Esophagus muscularis mucosa (tissue), 4 donors: ENCODE measurements around the gene FFAR2.

Source experiments
- CTCF ChIP-seq, 3 experiments: fragments of 200-600 bp in 2 of 3; fragments of 450-650 bp in 1 of 3; sonication (generic) in 2 of 3; IDR thresholded peaks; one replicate each; pipeline ENCODE4 v1.5.1; 2017 to 2019; ENCODE audit warnings: antibody characterized with exemption in 3 of 3, mild to moderate bottlenecking in 2 of 3, moderate library complexity in 1 of 3
- EP300 ChIP-seq: sonication (generic); formaldehyde crosslinking; IDR thresholded peaks from one replicate; pipeline ENCODE4 v1.6.1; 2017; ENCODE audit warnings: antibody characterized with exemption
- POLR2A ChIP-seq: fragments of 450-650 bp; IDR thresholded peaks from one replicate; pipeline ENCODE4 v1.6.1; 2017; ENCODE audit warnings: antibody characterized with exemption, moderate library complexity, mild to moderate bottlenecking, low read depth

DNA sequence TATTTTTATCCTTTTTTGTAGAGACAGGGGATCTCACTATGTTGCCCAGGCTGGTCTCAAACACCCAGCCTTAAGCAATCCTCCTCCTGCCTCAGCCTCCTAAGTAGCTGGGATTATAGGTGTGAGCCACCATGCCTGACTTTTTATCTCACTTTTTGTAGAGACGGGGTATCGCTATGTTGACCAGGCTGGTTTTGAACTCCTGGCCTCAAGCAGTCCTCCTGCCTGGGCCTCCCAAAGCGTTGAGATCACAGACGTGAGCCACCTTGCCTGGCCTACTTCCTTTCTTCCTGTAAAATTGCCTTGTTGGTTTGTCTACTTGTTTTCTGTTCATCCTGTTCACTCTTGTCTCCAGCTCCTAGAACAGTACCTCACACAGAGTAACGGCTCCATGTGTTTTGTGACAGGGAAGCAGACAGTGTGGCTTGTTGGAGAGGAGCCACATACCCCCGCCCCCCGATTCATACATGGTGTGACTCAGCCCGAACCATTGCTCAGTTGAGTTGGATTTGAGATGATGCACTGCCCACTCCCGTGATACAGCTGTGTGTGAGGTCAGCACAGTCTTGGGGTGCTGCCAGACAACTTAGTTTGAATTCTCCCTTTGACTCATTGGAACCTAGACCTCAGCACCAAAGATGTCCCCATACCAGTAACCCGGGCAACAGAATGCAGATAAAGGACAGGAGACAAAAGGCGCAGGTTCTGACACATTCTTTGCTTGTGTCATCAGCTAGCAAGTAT, 43.0 kb upstream of the FFAR2 start:
- TF ChIP-seq CTCF (IDR thresholded peaks at IDR 0.05) (no peak), EP300 (no peak), POLR2A (no peak)
